GM10266 (cell line): ENCODE data around the gene SMAD7.

Experiments
- DNase-seq: peaks from one replicate; pipeline ENCODE4 v3.0.0; 2012; ENCODE audit errors: extremely low spot score
- CTCF ChIP-seq: IDR thresholded peaks from 2 replicates; pipeline ENCODE4 v1.5.1; 2012; ENCODE audit warnings: mild to moderate bottlenecking, low read depth; ENCODE audit not compliant: control insufficient read depth, insufficient read depth; ENCODE audit errors: missing control alignments

The SMAD7 gene

GRCh38 chr18:48893608-48894600, 56.9 kb downstream of the SMAD7 start:
- no peak for TF ChIP-seq CTCF

DNA sequence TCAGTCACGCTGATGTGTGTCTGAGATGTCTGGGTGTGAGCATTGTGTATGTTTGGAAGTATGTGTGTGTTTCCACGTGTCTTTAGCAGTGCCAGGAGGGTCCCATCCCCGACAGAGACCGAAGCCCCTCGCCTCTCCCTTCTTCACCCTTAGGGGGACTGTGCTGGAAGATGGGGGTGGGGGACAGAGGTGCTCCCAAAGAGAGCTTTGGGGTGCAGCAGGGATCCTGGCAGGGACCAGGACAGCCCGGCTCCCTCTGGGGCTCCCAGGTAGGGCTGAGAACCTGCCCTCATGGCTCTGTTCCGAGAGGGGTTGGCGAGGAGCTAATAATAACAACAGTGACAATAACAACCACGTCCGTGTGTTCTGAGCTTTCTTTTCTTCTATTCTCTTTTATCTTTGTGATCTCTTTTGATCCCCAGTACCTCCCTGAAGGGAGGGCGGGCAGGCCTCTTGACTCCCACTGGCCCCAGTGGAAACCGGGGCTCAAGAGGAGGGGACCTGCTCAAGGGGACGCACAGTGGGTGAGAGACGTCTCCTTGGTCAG, 57.6 kb downstream of the SMAD7 start:
- no peak for TF ChIP-seq CTCF
- DNase-seq: no peak

More at GRCh38 chr18:48893608-48894600, 56.9 kb downstream of the SMAD7 start:
- DNase-seq: no peak

GRCh38 chr18:48892146-48892855, 58.5 kb downstream of the SMAD7 start:
- DNase-seq: no peak

GRCh38 chr18:48891721-48892120, 59.0 kb downstream of the SMAD7 start:
- DNase-seq: no peak
- no peak for TF ChIP-seq CTCF

More at GRCh38 chr18:48892146-48892855, 58.5 kb downstream of the SMAD7 start:
- TF ChIP-seq CTCF: no peak

GRCh38 chr18:48889981-48890762, 60.6 kb downstream of the SMAD7 start:
- TF ChIP-seq CTCF: no peak

DNA sequence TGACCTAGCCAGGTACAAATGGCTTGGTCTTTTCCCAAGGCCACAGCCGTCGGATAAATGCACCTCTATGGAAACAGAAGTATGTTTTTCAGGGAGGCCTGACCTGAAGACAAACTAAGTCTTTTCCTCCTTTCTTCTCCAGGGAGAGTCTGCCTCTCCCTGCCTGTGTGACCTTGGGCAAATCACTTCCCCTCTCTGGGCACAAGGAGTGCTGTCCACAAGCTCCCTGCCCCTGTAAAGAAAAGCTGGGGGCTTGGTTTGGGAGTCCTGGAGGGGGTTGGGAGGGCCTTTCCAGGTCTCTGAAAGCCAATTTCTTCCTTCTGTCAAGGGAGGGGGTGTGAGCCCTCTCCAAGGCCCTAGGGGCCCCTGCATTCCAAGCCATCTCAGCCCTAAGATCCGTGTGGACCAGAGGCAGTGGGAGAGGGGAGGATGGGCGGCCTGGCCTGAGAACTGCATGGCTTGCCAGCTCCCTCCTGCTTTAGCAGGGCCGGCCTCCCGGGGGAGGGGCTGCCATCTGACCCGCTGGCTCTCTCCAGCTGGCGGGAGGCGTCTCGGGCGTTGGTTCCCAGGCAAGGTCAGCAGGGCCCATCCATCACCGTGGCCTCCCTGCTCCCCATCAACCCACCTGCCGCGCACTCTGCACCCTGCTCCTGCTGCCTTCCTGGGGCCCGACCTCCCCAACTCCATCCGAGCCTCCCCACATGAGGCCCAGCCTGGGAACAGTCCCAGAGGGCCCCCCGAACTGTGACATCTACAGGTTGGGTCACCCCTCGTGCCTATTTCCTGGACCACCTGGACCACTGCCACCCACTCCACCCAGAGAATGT, 61.4 kb downstream of the SMAD7 start:
- TF ChIP-seq CTCF: no peak
- no peak for DNase-seq

More at GRCh38 chr18:48889981-48890762, 60.6 kb downstream of the SMAD7 start:
- no peak for DNase-seq
